C4-2B (cell line): Measurements from ENCODE around the gene ATG2B.

Source experiments
- ZFX ChIP-seq: fragments of 450-650 bp; IDR thresholded peaks from 2 replicates; pipeline ENCODE4 v1.6.1; 2017
- TF ChIP-seq, protein P1 (sequence below): fragments of 450-650 bp; conservative IDR thresholded peaks from 2 replicates; pipeline ENCODE4 v1.5.1; 2017; ENCODE audit warnings: mild to moderate bottlenecking

DNA sequence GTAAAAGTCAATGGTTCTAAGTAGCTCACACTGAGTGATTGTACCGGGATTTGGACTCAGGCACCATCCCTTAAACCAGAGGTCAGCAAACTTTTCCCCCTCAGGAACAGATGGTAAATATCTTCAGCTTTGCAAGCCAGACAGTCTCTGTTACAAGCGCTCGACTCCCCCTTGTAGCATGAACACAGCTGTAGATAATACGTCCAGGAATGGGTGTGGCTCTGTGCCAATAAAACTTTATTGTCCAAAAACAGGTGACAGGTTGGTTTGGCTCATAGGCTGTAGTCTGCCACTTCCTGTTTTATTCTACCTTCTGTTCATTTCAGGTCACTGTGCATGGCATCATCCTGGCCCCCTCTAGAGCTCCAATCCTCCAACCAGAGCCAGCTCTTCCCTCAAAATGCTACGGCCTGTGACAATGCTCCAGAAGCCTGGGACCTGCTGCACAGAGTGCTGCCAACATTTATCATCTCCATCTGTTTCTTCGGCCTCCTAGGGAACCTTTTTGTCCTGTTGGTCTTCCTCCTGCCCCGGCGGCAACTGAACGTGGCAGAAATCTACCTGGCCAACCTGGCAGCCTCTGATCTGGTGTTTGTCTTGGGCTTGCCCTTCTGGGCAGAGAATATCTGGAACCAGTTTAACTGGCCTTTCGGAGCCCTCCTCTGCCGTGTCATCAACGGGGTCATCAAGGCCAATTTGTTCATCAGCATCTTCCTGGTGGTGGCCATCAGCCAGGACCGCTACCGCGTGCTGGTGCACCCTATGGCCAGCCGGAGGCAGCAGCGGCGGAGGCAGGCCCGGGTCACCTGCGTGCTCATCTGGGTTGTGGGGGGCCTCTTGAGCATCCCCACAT, 99.6 kb downstream of the ATG2B start:
- TF ChIP-seq, protein P1, sequence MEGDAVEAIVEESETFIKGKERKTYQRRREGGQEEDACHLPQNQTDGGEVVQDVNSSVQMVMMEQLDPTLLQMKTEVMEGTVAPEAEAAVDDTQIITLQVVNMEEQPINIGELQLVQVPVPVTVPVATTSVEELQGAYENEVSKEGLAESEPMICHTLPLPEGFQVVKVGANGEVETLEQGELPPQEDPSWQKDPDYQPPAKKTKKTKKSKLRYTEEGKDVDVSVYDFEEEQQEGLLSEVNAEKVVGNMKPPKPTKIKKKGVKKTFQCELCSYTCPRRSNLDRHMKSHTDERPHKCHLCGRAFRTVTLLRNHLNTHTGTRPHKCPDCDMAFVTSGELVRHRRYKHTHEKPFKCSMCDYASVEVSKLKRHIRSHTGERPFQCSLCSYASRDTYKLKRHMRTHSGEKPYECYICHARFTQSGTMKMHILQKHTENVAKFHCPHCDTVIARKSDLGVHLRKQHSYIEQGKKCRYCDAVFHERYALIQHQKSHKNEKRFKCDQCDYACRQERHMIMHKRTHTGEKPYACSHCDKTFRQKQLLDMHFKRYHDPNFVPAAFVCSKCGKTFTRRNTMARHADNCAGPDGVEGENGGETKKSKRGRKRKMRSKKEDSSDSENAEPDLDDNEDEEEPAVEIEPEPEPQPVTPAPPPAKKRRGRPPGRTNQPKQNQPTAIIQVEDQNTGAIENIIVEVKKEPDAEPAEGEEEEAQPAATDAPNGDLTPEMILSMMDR: peak; percentile 55
- no peak for TF ChIP-seq ZFX
